Peyer's patch (tissue), 4 donors: ENCODE measurements around the gene C20orf173.

Source experiments
- POLR2A ChIP-seq, 2 donors: fragments of 450-650 bp; IDR thresholded peaks; one replicate each; pipeline ENCODE4 v1.5.1; 2017; ENCODE audit warnings: antibody characterized with exemption in 2 of 2, mild to moderate bottlenecking in 2 of 2, moderate library complexity in 2 of 2
- TF ChIP-seq, protein P1 (sequence below), 6 experiments: fragments of 450-650 bp in 4 of 6; fragments of 200-600 bp in 2 of 6; sonication (generic) in 1 of 6; IDR thresholded peaks; one replicate each; pipeline ENCODE4 v1.5.1; 2017 to 2019; ENCODE audit warnings: antibody characterized with exemption in 6 of 6, mild to moderate bottlenecking in 3 of 6, moderate library complexity in 1 of 6

DNA sequence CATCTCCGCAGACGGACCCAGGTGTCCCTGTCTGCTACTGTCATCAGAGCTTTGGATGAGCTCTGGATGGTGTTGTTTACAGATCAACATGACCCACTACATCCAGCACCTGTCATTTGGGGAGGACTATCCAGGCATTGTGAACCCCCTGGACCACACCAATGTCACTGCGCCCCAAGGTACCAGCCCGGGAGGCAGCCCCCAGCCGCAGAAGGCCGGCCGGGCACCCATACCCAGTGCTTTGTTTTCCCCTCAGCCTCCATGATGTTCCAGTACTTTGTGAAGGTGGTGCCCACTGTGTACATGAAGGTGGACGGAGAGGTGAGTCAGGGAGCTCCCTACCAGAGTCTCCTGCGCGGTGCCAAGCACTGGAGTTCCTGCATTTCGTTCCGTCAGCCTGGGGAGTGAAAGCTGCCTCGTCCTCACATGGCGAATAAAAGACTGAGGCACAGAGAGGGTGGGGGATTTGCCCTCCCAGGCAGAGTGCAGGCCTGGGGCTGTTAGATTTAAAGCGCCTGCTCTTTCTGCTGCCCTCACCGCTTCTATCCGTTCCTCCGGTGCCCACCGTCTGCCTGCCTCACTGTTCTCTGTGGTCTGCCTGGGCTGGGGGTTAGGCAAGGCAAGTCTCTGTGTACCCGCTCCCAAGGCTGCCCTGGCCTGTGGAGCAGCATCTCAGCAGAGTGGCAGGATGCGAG lies 26.6 kb upstream of the C20orf173 start:
- TF ChIP-seq, protein P1, sequence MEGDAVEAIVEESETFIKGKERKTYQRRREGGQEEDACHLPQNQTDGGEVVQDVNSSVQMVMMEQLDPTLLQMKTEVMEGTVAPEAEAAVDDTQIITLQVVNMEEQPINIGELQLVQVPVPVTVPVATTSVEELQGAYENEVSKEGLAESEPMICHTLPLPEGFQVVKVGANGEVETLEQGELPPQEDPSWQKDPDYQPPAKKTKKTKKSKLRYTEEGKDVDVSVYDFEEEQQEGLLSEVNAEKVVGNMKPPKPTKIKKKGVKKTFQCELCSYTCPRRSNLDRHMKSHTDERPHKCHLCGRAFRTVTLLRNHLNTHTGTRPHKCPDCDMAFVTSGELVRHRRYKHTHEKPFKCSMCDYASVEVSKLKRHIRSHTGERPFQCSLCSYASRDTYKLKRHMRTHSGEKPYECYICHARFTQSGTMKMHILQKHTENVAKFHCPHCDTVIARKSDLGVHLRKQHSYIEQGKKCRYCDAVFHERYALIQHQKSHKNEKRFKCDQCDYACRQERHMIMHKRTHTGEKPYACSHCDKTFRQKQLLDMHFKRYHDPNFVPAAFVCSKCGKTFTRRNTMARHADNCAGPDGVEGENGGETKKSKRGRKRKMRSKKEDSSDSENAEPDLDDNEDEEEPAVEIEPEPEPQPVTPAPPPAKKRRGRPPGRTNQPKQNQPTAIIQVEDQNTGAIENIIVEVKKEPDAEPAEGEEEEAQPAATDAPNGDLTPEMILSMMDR (IDR thresholded peaks at IDR 0.05): no peak
- TF ChIP-seq POLR2A (IDR thresholded peaks at IDR 0.05): no peak
